Parathyroid adenoma (tissue), 2 donors: ENCODE data around the gene IGFALS.

Source experiments
- H2AFZ ChIP-seq: fragments of 300-600 bp; sonication (generic); one replicate; pipeline ENCODE4 v1.7.0; 2017; ENCODE audit warnings: antibody characterized with exemption, mild to moderate bottlenecking
- H3K27ac ChIP-seq: fragments of 300-600 bp; sonication (generic); one replicate; pipeline ENCODE4 v1.7.0; 2017
- H3K27me3 ChIP-seq: fragments of 300-600 bp; sonication (generic); one replicate; pipeline ENCODE4 v1.7.0; 2017; ENCODE audit warnings: low read length; ENCODE audit not compliant: control insufficient read depth, insufficient read depth
- H3K36me3 ChIP-seq: fragments of 300-600 bp; sonication (generic); one replicate; pipeline ENCODE4 v1.7.0; 2017; ENCODE audit warnings: low read length; ENCODE audit not compliant: control insufficient read depth, insufficient read depth
- H3K4me1 ChIP-seq: fragments of 300-600 bp; sonication (generic); one replicate; pipeline ENCODE4 v1.7.0; 2017; ENCODE audit warnings: control low read depth
- H3K4me2 ChIP-seq: fragments of 300-600 bp; sonication (generic); one replicate; pipeline ENCODE4 v1.7.0; 2017; ENCODE audit warnings: low read length
- H3K4me3 ChIP-seq: fragments of 300-600 bp; sonication (generic); one replicate; pipeline ENCODE4 v1.7.0; 2017; ENCODE audit warnings: low read depth, low read length
- H3K79me2 ChIP-seq: fragments of 300-600 bp; sonication (generic); one replicate; pipeline ENCODE4 v1.7.0; 2017; ENCODE audit warnings: control low read depth
- H3K9ac ChIP-seq: fragments of 300-600 bp; sonication (generic); one replicate; pipeline ENCODE4 v1.7.0; 2017; ENCODE audit warnings: mild to moderate bottlenecking
- H3K9me3 ChIP-seq: fragments of 300-600 bp; sonication (generic); one replicate; pipeline ENCODE4 v1.7.0; 2017; ENCODE audit warnings: low read length; ENCODE audit not compliant: control insufficient read depth
- TF ChIP-seq, protein P1 (sequence below): fragments of 300-600 bp; sonication (generic); IDR thresholded peaks from one replicate; pipeline ENCODE4 v1.7.0; 2017; ENCODE audit warnings: antibody characterized with exemption, mild to moderate bottlenecking
- donor health status: primary hyperparathyroidism.

The IGFALS gene

DNA sequence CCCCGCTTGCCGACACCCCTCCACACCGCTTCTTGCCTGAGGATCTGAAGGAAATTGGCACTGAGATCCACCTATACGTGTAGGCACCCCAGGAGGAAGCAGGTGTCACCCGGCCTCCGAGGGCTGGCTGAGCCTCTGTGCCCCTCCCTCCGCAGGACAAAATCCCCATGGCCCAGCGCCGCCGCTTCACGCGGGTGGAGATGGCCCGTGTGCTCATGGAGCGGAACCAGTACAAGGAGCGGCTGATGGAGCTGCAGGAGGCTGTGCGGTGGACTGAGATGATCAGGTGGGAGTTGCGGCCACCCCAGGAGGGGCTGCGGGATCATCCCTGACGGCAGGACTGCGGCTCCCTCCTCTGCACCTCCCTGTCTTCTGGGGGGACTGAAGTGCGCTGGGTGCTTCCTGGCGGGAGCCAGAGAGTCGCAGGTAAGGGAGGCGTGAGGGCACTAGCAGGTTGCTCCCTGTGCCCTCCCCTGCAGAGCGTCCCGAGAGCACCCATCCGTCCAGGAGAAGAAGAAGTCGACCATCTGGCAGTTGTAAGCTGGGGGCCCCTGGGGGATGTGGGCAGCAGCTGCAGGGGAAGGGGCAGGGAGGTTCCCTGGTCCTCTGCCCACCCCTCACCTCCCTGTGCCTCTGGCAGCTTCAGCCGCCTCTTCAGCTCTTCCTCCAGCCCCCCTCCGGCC is 31.2 kb downstream of the IGFALS start:
- Histone ChIP-seq H3K79me2 (no peaks in the 10 kb centered on the region), H2AFZ (no peak overlapping the region), H3K4me1 (no peaks in the 10 kb centered on the region), H3K9me3 (no peaks in the 10 kb centered on the region), H3K36me3 (no peaks in the 10 kb centered on the region), H3K27me3 (no peaks in the 10 kb centered on the region), H3K27ac (no peak overlapping the region), H3K4me3 (no peak overlapping the region), H3K4me2 (no peak overlapping the region), H3K9ac (no peak overlapping the region)
- TF ChIP-seq, protein P1, sequence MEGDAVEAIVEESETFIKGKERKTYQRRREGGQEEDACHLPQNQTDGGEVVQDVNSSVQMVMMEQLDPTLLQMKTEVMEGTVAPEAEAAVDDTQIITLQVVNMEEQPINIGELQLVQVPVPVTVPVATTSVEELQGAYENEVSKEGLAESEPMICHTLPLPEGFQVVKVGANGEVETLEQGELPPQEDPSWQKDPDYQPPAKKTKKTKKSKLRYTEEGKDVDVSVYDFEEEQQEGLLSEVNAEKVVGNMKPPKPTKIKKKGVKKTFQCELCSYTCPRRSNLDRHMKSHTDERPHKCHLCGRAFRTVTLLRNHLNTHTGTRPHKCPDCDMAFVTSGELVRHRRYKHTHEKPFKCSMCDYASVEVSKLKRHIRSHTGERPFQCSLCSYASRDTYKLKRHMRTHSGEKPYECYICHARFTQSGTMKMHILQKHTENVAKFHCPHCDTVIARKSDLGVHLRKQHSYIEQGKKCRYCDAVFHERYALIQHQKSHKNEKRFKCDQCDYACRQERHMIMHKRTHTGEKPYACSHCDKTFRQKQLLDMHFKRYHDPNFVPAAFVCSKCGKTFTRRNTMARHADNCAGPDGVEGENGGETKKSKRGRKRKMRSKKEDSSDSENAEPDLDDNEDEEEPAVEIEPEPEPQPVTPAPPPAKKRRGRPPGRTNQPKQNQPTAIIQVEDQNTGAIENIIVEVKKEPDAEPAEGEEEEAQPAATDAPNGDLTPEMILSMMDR, result no peak

DNA sequence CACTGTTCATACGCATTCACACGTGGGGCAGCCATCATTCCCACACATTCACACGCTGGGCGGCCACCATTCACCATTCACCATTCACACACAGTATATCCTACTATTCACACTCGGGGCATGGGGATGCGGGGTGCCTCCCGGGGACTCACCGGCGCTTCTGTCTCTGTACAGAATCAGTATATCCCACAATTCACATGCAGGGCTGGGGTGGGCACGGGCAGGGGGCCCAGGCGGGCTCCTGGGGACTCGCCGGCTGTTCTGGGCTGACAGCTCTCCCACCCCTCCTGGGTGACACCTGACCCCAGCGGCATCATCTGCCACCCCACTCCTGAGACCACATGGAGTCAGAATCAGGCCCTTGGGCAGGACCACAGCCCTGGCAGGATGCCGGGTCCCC is 31.8 kb downstream of the IGFALS start:
- no peaks in the 10 kb centered on the region for H3K9me3 ChIP-seq
- H2AFZ ChIP-seq, result no peak overlapping the region
- H3K79me2 ChIP-seq, result no peaks in the 10 kb centered on the region
- H3K4me3 ChIP-seq, result no peak overlapping the region
- no peak overlapping the region for H3K27ac ChIP-seq
- no peak overlapping the region for H3K4me2 ChIP-seq
- H3K4me1 ChIP-seq, result no peaks in the 10 kb centered on the region
- no peak overlapping the region for H3K9ac ChIP-seq
- no peaks in the 10 kb centered on the region for H3K36me3 ChIP-seq
- TF ChIP-seq, protein P1, result no peak
- no peaks in the 10 kb centered on the region for H3K27me3 ChIP-seq

DNA sequence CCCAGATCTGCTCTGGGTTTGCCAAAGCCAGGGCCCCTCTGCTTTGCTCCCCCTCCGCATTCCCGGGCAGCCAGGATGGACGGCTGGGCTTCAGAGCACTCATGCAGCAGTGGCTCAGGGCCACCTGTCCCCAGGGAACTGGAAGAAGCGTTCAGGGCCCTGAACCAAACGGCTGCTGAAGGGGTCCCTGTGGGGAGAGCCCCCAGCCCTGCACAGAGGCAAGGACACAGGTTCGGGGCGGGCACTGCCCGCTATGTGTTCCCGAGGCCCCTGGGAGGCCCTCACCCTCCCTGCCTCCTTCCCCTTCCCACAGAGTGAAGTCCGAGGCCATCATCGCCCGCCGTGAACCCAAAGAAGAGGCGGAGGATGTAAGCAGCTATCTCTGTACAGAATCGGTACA is 32.6 kb downstream of the IGFALS start:
- Histone ChIP-seq H3K9ac (no peak overlapping the region), H3K79me2 (peaks cover under 1% of the 10 kb centered on the region), H3K27me3 (no peaks in the 10 kb centered on the region), H3K4me1 (no peaks in the 10 kb centered on the region), H3K9me3 (no peaks in the 10 kb centered on the region), H3K4me2 (no peak overlapping the region), H2AFZ (no peak overlapping the region), H3K4me3 (no peak overlapping the region), H3K36me3 (no peaks in the 10 kb centered on the region), H3K27ac (no peak overlapping the region)
- TF ChIP-seq, protein P1, result no peak

DNA sequence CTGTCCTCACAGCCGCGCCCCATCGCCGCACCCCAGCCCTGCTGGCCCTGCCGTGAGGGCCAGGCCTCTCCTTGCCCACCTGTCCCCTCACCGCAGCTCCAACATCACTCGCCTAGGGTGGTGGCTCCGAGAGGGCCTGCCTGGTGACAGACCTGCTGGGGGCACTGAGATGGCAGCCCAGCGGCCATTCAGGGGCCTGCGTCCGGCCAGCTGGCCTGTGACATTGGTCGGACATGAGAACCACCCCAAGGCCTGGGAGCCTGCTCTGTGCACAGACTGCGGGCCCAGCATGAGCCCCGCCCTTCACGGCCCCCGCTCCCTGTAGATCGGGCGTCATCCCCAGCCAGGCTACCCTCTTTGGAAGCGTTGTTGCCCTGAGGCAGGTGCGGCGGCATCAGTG is 34.0 kb downstream of the IGFALS start:
- H3K4me2 ChIP-seq, result no peak overlapping the region
- H3K4me3 ChIP-seq, result no peak overlapping the region
- no peaks in the 10 kb centered on the region for H3K36me3 ChIP-seq
- no peaks in the 10 kb centered on the region for H3K27me3 ChIP-seq
- no peak overlapping the region for H3K27ac ChIP-seq
- no peak overlapping the region for H2AFZ ChIP-seq
- H3K4me1 ChIP-seq, result no peaks in the 10 kb centered on the region
- TF ChIP-seq, protein P1, result no peak
- H3K9ac ChIP-seq, result no peak overlapping the region
- H3K79me2 ChIP-seq, result peaks cover 2% of the 10 kb centered on the region
- H3K9me3 ChIP-seq, result no peaks in the 10 kb centered on the region

DNA sequence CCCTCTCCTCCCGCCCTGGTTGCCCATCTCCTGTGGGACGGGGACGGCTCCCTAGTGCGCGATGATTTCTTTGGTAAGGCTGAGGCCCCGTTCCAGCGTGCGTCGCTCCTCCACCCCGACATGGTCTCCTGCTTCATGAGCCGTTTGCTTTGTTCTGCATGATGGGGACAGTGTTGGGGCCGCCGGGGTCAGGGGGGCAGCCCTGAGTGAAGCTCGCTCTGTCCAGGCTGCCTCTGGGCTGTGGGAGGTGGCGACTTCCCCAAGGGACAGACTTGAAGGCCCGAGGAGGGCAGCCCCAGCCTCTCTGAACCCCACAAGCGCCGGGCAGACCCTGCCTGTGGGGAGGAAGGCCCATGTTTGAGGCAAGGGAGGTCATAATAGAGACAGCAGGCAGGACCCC is 34.6 kb downstream of the IGFALS start:
- no peak overlapping the region for H3K9ac ChIP-seq
- H3K79me2 ChIP-seq, result peaks cover 2% of the 10 kb centered on the region
- TF ChIP-seq, protein P1, result no peak
- H3K27me3 ChIP-seq, result no peaks in the 10 kb centered on the region
- no peaks in the 10 kb centered on the region for H3K4me1 ChIP-seq
- no peak overlapping the region for H3K4me3 ChIP-seq
- H3K4me2 ChIP-seq, result no peak overlapping the region
- no peaks in the 10 kb centered on the region for H3K9me3 ChIP-seq
- H3K27ac ChIP-seq, result no peak overlapping the region
- no peak overlapping the region for H2AFZ ChIP-seq
- no peaks in the 10 kb centered on the region for H3K36me3 ChIP-seq
